Measurements from ENCODE around the gene CYP20A1.

DNA sequence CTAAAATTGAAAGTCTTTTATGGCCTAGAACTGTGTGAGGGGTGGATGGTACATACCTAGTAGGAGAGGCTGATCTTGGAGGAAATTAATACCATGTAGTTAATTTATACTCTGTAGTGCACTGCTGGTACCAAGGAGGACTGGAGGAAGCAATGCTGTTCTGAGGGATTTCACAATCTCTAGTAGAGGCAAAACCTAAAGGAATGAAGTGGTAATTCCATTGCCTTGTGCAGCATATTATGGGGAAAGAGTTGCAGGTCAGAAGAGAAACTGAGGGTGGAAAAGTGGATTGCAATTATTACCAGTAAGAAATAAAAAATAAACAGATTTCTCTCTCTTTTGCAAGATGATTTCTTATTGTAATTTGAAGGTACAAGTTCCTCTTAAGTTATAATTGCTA lies 91.6 kb downstream of the CYP20A1 start:
- TF ChIP-seq, protein P1, sequence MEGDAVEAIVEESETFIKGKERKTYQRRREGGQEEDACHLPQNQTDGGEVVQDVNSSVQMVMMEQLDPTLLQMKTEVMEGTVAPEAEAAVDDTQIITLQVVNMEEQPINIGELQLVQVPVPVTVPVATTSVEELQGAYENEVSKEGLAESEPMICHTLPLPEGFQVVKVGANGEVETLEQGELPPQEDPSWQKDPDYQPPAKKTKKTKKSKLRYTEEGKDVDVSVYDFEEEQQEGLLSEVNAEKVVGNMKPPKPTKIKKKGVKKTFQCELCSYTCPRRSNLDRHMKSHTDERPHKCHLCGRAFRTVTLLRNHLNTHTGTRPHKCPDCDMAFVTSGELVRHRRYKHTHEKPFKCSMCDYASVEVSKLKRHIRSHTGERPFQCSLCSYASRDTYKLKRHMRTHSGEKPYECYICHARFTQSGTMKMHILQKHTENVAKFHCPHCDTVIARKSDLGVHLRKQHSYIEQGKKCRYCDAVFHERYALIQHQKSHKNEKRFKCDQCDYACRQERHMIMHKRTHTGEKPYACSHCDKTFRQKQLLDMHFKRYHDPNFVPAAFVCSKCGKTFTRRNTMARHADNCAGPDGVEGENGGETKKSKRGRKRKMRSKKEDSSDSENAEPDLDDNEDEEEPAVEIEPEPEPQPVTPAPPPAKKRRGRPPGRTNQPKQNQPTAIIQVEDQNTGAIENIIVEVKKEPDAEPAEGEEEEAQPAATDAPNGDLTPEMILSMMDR (IDR thresholded peaks at IDR 0.05) = no peak
- TF ChIP-seq POLR2A (IDR thresholded peaks at IDR 0.05) = no peak

Measured in uterus (tissue), 2 donors.